Uterus (tissue), 2 donors: ENCODE measurements around the gene PHC2.

Experiments used
- CTCF ChIP-seq, 4 experiments: fragments of 200-600 bp in 2 of 4; fragments of 450-650 bp in 2 of 4; sonication (generic) in 2 of 4; IDR thresholded peaks; one replicate each; pipeline ENCODE4 v1.5.1; 2016 to 2019; ENCODE audit warnings: antibody characterized with exemption in 4 of 4, mild to moderate bottlenecking in 2 of 4, moderate library complexity in 1 of 4
- POLR2A ChIP-seq, 2 donors: fragments of 450-650 bp; IDR thresholded peaks; one replicate each; pipeline ENCODE4 v1.6.1; 2016; ENCODE audit warnings: antibody characterized with exemption in 2 of 2, mild to moderate bottlenecking in 1 of 2, moderate library complexity in 1 of 2

- TF ChIP-seq POLR2A (IDR thresholded peaks at IDR 0.05) = no peak
- TF ChIP-seq CTCF (IDR thresholded peaks at IDR 0.05) = no peak
Measured at GRCh38 chr1:33296082-33296458, 134.8 kb downstream of the PHC2 start.
